Loucy (cell line): ENCODE measurements around the gene DNASE1L3.

Experiments used
- H2AFZ ChIP-seq: fragments of 200-600 bp; sonication (generic); 2 replicates; pipeline ENCODE4 v1.6.0; 2016; ENCODE audit warnings: antibody characterized with exemption, mild to moderate bottlenecking, low read length, moderate library complexity
- H3F3A ChIP-seq: fragments of 200-600 bp; 2 replicates; pipeline ENCODE4 v1.6.0; 2016; ENCODE audit warnings: antibody characterized with exemption, low read depth, mild to moderate bottlenecking
- H3K27me3 ChIP-seq: fragments of 200-600 bp; sonication (generic); 2 replicates; pipeline ENCODE4 v1.6.1; 2014; ENCODE audit warnings: low read length, mild to moderate bottlenecking; ENCODE audit not compliant: insufficient read depth, poor library complexity, severe bottlenecking
- H3K36me3 ChIP-seq: fragments of 200-600 bp; sonication (generic); 2 replicates; pipeline ENCODE4 v1.6.1; 2016; ENCODE audit warnings: low read length; ENCODE audit not compliant: insufficient read depth
- H3K4me1 ChIP-seq: fragments of 200-600 bp; sonication (generic); 2 replicates; pipeline ENCODE4 v1.5.1; 2014; ENCODE audit warnings: low read length, mild to moderate bottlenecking; ENCODE audit not compliant: insufficient read depth, poor library complexity, severe bottlenecking
- H3K4me2 ChIP-seq: fragments of 200-600 bp; sonication (generic); 2 replicates; pipeline ENCODE4 v1.6.0; 2014; ENCODE audit warnings: antibody characterized with exemption, low read length, low read depth, mild to moderate bottlenecking; ENCODE audit not compliant: poor library complexity, severe bottlenecking
- H3K4me3 ChIP-seq: fragments of 200-600 bp; sonication (generic); 2 replicates; pipeline ENCODE4 v1.5.1; 2014; ENCODE audit warnings: low read length, mild to moderate bottlenecking, mixed read lengths; ENCODE audit not compliant: poor library complexity, severe bottlenecking
- H3K79me2 ChIP-seq: fragments of 200-600 bp; sonication (generic); 2 replicates; pipeline ENCODE4 v1.6.1; 2014; ENCODE audit warnings: low read length; ENCODE audit not compliant: insufficient read depth
- H3K9ac ChIP-seq: fragments of 200-600 bp; sonication (generic); 2 replicates; pipeline ENCODE4 v1.6.0; 2014; ENCODE audit warnings: mild to moderate bottlenecking, low read depth, low read length, moderate library complexity; ENCODE audit not compliant: poor library complexity, severe bottlenecking
- H3K9me2 ChIP-seq: fragments of 200-600 bp; sonication (generic); replicated peaks from 2 replicates; pipeline ENCODE4 v1.6.1; 2016; ENCODE audit warnings: low read depth, low read length, mixed read lengths
- H3K9me3 ChIP-seq: fragments of 200-600 bp; sonication (generic); 2 replicates; pipeline ENCODE4 v1.6.1; 2014; ENCODE audit warnings: mild to moderate bottlenecking, antibody characterized with exemption, low read length, low read depth; ENCODE audit not compliant: insufficient read depth
- H4K20me1 ChIP-seq: fragments of 200-600 bp; sonication (generic); 2 replicates; pipeline ENCODE4 v1.6.0; 2014; ENCODE audit warnings: antibody characterized with exemption, low read length, mild to moderate bottlenecking; ENCODE audit not compliant: insufficient read depth, poor library complexity, severe bottlenecking
- EZH2phosphoT487 ChIP-seq: fragments of 200-600 bp; IDR thresholded peaks from 2 replicates; pipeline ENCODE4 v1.6.1; 2018; ENCODE audit warnings: antibody characterized with exemption, mild to moderate bottlenecking, moderate library complexity, borderline replicate concordance
- TF ChIP-seq, protein P1 (sequence below): fragments of 200-600 bp; sonication (generic); conservative IDR thresholded peaks from 2 replicates; pipeline ENCODE4 v1.5.1; 2014; ENCODE audit warnings: mild to moderate bottlenecking, antibody characterized with exemption, low read length

Gene DNASE1L3

DNA sequence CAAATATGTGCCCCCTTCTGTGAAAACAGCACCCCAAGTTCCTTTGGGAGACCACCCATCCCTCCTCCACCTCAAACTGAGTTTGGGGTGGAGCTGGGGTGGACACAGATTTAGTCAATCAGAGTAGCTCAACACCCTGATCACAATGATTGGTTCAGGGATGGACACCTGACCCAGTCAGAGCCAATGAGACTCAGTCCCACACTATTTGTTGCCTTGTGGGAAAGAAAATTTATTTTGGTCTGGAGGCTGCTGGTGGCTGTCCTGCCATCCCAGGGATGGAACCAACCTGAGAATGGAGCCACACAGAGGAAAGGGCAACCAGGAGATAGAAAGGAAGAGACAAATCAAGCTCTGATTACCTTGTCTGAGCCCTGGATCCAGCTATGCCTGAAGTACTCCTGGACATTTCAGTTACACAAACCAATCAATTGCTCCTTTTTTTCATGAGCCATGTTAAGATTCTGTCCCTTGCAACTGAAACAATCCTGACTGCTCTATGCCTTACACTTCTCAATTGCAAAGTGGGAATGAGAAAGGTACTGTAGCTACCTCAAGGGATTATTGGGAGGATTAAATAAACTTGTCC lies 10.6 kb downstream of the DNASE1L3 start:
- Histone ChIP-seq H3K9me2 (no peaks in the 10 kb centered on the region), H3K9ac (no peak overlapping the region), H3K79me2 (no peaks in the 10 kb centered on the region), H3K9me3 (no peaks in the 10 kb centered on the region), H2AFZ (0 out of 2 replicates have a peak overlapping the region, but pooled peaks have one; percentile 74), H3F3A (no peaks in the 10 kb centered on the region), H3K27me3 (no peaks in the 10 kb centered on the region), H4K20me1 (no peaks in the 10 kb centered on the region), H3K4me1 (peaks cover 20% of the 10 kb centered on the region), H3K4me2 (peak overlapping the region; percentile 73), H3K36me3 (no peaks in the 10 kb centered on the region), H3K4me3 (no peak overlapping the region)
- TF ChIP-seq EZH2phosphoT487 = no peak
- TF ChIP-seq, protein P1, sequence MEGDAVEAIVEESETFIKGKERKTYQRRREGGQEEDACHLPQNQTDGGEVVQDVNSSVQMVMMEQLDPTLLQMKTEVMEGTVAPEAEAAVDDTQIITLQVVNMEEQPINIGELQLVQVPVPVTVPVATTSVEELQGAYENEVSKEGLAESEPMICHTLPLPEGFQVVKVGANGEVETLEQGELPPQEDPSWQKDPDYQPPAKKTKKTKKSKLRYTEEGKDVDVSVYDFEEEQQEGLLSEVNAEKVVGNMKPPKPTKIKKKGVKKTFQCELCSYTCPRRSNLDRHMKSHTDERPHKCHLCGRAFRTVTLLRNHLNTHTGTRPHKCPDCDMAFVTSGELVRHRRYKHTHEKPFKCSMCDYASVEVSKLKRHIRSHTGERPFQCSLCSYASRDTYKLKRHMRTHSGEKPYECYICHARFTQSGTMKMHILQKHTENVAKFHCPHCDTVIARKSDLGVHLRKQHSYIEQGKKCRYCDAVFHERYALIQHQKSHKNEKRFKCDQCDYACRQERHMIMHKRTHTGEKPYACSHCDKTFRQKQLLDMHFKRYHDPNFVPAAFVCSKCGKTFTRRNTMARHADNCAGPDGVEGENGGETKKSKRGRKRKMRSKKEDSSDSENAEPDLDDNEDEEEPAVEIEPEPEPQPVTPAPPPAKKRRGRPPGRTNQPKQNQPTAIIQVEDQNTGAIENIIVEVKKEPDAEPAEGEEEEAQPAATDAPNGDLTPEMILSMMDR = no peak

DNA sequence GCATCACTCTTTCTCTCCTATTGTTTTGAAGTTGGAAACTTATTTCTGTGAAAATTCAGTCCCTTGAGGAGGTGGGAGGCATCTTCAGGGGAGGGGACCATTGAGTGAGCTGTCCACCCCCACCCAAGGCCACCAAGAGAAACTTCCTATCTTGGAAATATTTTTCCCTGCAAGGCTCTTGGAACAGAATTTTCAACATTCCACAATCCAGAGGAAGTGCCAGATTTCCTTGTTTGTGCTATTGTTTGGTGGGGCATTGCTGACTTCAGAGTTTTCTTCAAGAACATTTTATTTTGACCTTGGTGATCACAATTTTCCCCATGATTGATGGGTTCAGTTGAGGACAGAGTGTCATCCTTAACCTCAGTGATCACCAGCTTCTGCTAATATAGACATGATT lies 12.0 kb downstream of the DNASE1L3 start:
- H3K4me1 ChIP-seq = peaks cover 20% of the 10 kb centered on the region
- H3K9ac ChIP-seq = no peak overlapping the region
- H2AFZ ChIP-seq = no peak overlapping the region
- no peaks in the 10 kb centered on the region for H3K9me2 ChIP-seq
- TF ChIP-seq, protein P1 = no peak
- TF ChIP-seq EZH2phosphoT487 = no peak
- no peak overlapping the region for H3K4me3 ChIP-seq
- H4K20me1 ChIP-seq = no peaks in the 10 kb centered on the region
- no peaks in the 10 kb centered on the region for H3K9me3 ChIP-seq
- H3F3A ChIP-seq = no peaks in the 10 kb centered on the region
- H3K36me3 ChIP-seq = no peaks in the 10 kb centered on the region
- no peak overlapping the region for H3K4me2 ChIP-seq
- H3K79me2 ChIP-seq = no peaks in the 10 kb centered on the region
- no peaks in the 10 kb centered on the region for H3K27me3 ChIP-seq

DNA sequence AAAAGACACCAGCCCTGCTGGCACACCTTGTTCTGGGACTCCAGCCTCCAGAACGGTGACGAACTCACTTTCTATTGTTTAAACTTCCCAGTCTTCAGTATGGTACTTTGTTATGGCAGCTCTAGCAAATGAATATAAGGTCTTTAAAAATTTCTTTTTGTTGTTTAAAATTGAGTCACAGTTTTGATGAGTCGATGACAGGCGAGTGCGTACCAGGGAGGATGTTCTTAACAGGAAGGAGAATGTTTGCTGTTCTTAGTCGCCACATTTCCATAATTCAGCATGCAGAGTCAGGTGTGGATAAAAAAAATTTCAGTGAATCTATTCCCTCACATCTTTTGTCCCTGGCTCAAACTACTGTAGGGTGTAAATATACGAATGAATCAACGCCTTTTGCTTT lies 12.4 kb downstream of the DNASE1L3 start:
- H2AFZ ChIP-seq = no peak overlapping the region
- no peaks in the 10 kb centered on the region for H3F3A ChIP-seq
- no peaks in the 10 kb centered on the region for H3K36me3 ChIP-seq
- TF ChIP-seq, protein P1 = no peak
- no peak for TF ChIP-seq EZH2phosphoT487
- H3K4me1 ChIP-seq = peaks cover 20% of the 10 kb centered on the region
- H3K27me3 ChIP-seq = no peaks in the 10 kb centered on the region
- H3K9ac ChIP-seq = no peak overlapping the region
- H3K9me2 ChIP-seq = no peaks in the 10 kb centered on the region
- no peak overlapping the region for H3K4me2 ChIP-seq
- H3K4me3 ChIP-seq = no peak overlapping the region
- H4K20me1 ChIP-seq = no peaks in the 10 kb centered on the region
- H3K9me3 ChIP-seq = no peaks in the 10 kb centered on the region
- no peaks in the 10 kb centered on the region for H3K79me2 ChIP-seq
